Liver (tissue), 9 donors: ENCODE data around the gene DGKD. TPM values are rescaled to one million over a fixed set of nuclear protein-coding genes. Genes with fewer than 3 reads are reported as not detected.

Experiments
- DNase-seq: peaks from one replicate; pipeline ENCODE4 v3.0.0-alpha.2; 2017; ENCODE audit warnings: low spot score
- H3K27ac ChIP-seq, 2 donors: one replicate each; pipeline ENCODE4 v1.7.0; 2013; ENCODE audit warnings: inconsistent platforms in 2 of 2, low read length in 2 of 2, control low read depth in 1 of 2, low read depth in 1 of 2, mild to moderate bottlenecking in 1 of 2
- H3K27me3 ChIP-seq, 4 donors: one replicate each; pipeline versions ENCODE4 v1.6.1 to v1.7.0; 2013; ENCODE audit warnings: low read length in 3 of 4, inconsistent platforms in 1 of 4, mild to moderate bottlenecking in 1 of 4, moderate library complexity in 1 of 4; ENCODE audit not compliant: control insufficient read depth in 4 of 4, insufficient read depth in 4 of 4
- H3K36me3 ChIP-seq, 4 donors: one replicate each; pipeline versions ENCODE4 v1.6.1 to v1.7.0; 2013; ENCODE audit warnings: low read length in 3 of 4, mild to moderate bottlenecking in 3 of 4, low read depth in 1 of 4, moderate library complexity in 1 of 4; ENCODE audit not compliant: control insufficient read depth in 4 of 4, insufficient read depth in 3 of 4
- H3K4me1 ChIP-seq, 4 donors: one replicate each; pipeline versions ENCODE4 v1.6.1 to v1.7.0; 2013; ENCODE audit warnings: low read length in 3 of 4, mild to moderate bottlenecking in 3 of 4, moderate library complexity in 1 of 4; ENCODE audit not compliant: control insufficient read depth in 4 of 4, insufficient read depth in 4 of 4
- H3K4me3 ChIP-seq, 3 donors: one replicate each; pipeline versions ENCODE4 v1.6.1 to v1.7.0; 2013; ENCODE audit warnings: low read length in 3 of 3, control low read depth in 1 of 3, low read depth in 1 of 3, mild to moderate bottlenecking in 1 of 3
- H3K9ac ChIP-seq, 2 donors: one replicate each; pipeline ENCODE4 v1.7.0; 2013; ENCODE audit warnings: low read length in 2 of 2, mild to moderate bottlenecking in 2 of 2, moderate library complexity in 2 of 2, control low read depth in 1 of 2, low read depth in 1 of 2
- H3K9me3 ChIP-seq, 4 donors: one replicate each; pipeline versions ENCODE4 v1.6.1 to v1.7.0; 2013; ENCODE audit warnings: low read length in 3 of 4; ENCODE audit not compliant: control insufficient read depth in 4 of 4
- ATF3 ChIP-seq: IDR thresholded peaks from 2 replicates; pipeline ENCODE4 v1.6.1; 2016; ENCODE audit warnings: antibody characterized with exemption
- EGR1 ChIP-seq, 2 donors: IDR thresholded peaks; 2 replicates each; pipeline ENCODE4 v1.6.1; 2016 to 2018; ENCODE audit warnings: antibody characterized with exemption in 2 of 2, low read depth in 2 of 2
- FOXA1 ChIP-seq: IDR thresholded peaks from 2 replicates; pipeline ENCODE4 v1.6.1; 2016; ENCODE audit warnings: antibody characterized with exemption
- HNF4A ChIP-seq, 2 donors: conservative IDR thresholded peaks; 2 replicates each; pipeline ENCODE4 v1.6.1; 2016; ENCODE audit warnings: antibody characterized with exemption in 2 of 2, mild to moderate bottlenecking in 2 of 2
- JUND ChIP-seq, 2 donors: IDR thresholded peaks; 2 replicates each; pipeline ENCODE4 v1.6.1; 2016; ENCODE audit warnings: antibody characterized with exemption in 2 of 2
- NR2F2 ChIP-seq: IDR thresholded peaks from 2 replicates; pipeline ENCODE4 v1.6.1; 2016; ENCODE audit warnings: antibody characterized with exemption
- RAD21 ChIP-seq, 2 donors: IDR thresholded peaks; 2 replicates each; pipeline ENCODE4 v1.6.1; 2016; ENCODE audit warnings: antibody characterized with exemption in 2 of 2, mild to moderate bottlenecking in 2 of 2
- REST ChIP-seq: IDR thresholded peaks from 2 replicates; pipeline ENCODE4 v1.6.1; 2016; ENCODE audit warnings: antibody characterized with exemption, mild to moderate bottlenecking
- SP1 ChIP-seq: IDR thresholded peaks from 2 replicates; pipeline ENCODE4 v1.6.1; 2018; ENCODE audit warnings: antibody characterized with exemption, mild to moderate bottlenecking
- WGBS: extraction: QIAGEN DNeasy Blood & Tissue Kit; methylation state at CpG from one replicate; pipeline ENCODE4 v1.1.7; 2013; 5-methylcytosine and 5-hydroxymethylcytosine counted together
- polyA plus RNA-seq, 2 donors: library from polyadenylated mRNA; stranded (reverse) in 1 of 2; unstranded in 1 of 2; fragments of 200-250 nt in 1 of 2; fragments of >200 nt in 1 of 2; fragmentation: Nextera tagmentation in 1 of 2; extraction: Ambion mirVana in 1 of 2; gene quantifications; one replicate each; pipeline versions ENCODE4 v1.2.1 to v1.2.3, GENCODE V29; 2013 to 2015
- total RNA-seq, 2 donors: library from RNA; depleted of rRNA; stranded (reverse); fragments of >200 nt; gene quantifications; one replicate each; pipeline ENCODE4 v1.2.3, GENCODE V29; 2014
- donor health status: healthy.
- donor health status: healthy.
- donor health status: healthy.
- donor health status: healthy.
- donor health status: healthy.

Gene DGKD
- total and polyA plus RNA-seq, 4 donors, result 4.8 to 16.4 (median 8.2) TPM

GRCh38 chr2:233385489-233386044 lies 31.3 kb downstream of the DGKD start:
- TF ChIP-seq NR2F2 (no peak), REST (no peak), JUND (IDR thresholded peaks at IDR 0.05) (no peak), RAD21 (IDR thresholded peaks at IDR 0.05) (no peak)
- no peak overlapping the region for H3K27ac ChIP-seq
- no peak overlapping the region for H3K4me3 ChIP-seq
- no peaks in the 10 kb centered on the region for H3K9me3 ChIP-seq
- DNase-seq, result no peak
- H3K27me3 ChIP-seq, result no peaks in the 10 kb centered on the region
- H3K36me3 ChIP-seq, result no peaks in the 10 kb centered on the region
- 71% methylated on average over 14 of the region's 14 CpGs for WGBS
- peaks cover 0 to 42% (median 29%) of the 10 kb centered on the region in 4 donors for H3K4me1 ChIP-seq
- no peak overlapping the region for H3K9ac ChIP-seq

GRCh38 chr2:233386382-233387041 lies 32.2 kb downstream of the DGKD start:
- H3K27ac ChIP-seq, result peak overlapping the region; percentile 78 to 82
- WGBS, result 77% methylated on average over 13 of the region's 13 CpGs

More at GRCh38 chr2:233386382-233387041, 32.2 kb downstream of the DGKD start:
- DNase-seq, result no peak
- TF ChIP-seq EGR1 (IDR thresholded peaks at IDR 0.05; ENCODE audit: low read depth in 2 of 2), result no peak
- TF ChIP-seq RAD21 (IDR thresholded peaks at IDR 0.05), result no peak
- no peak for TF ChIP-seq FOXA1
- no peak for TF ChIP-seq HNF4A (conservative IDR thresholded peaks at IDR 0.05)
- no peak for TF ChIP-seq ATF3
- TF ChIP-seq NR2F2, result no peak
- no peak for TF ChIP-seq REST
- no peak for TF ChIP-seq SP1
- TF ChIP-seq JUND (IDR thresholded peaks at IDR 0.05), result no peak
- Histone ChIP-seq H3K4me1 (peaks cover 0 to 32% (median 23%) of the 10 kb centered on the region in 4 donors), H3K9ac (no peak overlapping the region), H3K36me3 (no peaks in the 10 kb centered on the region), H3K27me3 (no peaks in the 10 kb centered on the region), H3K9me3 (no peaks in the 10 kb centered on the region), H3K4me3 (no peak overlapping the region)
